GM18861 (cell line): Measurements from ENCODE around the gene DOP1B.

Experiments
- ATAC-seq: cut with Tn5 transposase; IDR thresholded peaks from one replicate; pipeline ENCODE4 v1.9.1; 2021; ENCODE audit not compliant: unreplicated experiment

The DOP1B gene

GRCh38 chr21:36202726-36203602 lies 46.3 kb downstream of the DOP1B start:
- ATAC-seq, result no peak

DNA sequence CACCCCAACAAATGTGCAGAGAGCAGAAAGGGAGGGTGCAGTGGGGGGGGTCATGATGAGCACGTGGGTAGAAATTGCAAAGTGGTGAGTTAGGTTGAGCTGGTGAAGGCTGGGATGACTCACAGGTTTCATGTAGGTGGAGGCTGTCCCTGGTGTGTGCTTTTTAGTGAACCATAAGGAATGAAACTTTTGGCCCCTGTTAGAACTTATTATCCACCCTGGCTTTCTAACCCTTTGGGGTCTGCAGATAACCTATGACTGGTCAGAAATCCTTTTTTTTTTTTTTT lies 46.9 kb downstream of the DOP1B start:
- ATAC-seq, result no peak

DNA sequence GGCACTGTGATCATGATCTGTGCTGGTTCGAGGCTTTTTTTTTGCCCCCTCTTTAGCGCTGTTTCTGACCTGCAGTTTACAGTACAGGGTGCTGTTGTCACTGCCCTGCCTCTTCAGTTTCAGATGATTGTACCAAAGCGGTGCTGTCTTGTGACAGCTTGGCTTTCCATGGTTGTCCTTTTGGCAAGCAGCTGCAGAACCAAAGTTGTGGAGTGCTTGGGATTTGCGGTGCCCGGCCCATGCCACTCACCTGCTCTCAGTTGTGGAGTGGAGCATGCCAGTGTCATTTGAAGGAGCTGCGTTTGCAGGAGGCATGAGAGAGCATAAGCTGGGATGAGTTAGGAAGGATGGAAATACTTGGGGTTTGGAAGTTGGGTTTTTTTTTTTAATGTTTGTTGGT lies 48.4 kb downstream of the DOP1B start:
- no peak for ATAC-seq

DNA sequence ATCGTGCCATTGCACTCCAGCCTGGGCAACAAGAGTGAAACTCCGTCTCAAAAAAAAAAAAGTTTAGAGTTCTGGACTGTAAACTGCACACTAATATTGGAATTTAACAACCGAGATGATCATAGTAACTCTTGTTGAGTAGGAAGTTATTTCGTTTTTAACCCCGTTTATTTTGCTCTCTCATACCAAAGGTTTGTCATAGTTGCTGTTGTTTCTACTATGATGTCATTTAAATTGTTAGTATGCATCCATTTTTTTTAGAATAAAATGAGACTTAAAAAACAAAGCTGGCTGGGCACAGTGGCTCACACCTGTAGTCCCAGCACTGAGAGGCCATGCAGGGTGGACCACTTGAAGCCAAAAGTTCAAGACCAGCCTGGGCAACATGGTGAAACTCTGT lies 49.3 kb downstream of the DOP1B start:
- ATAC-seq, result no peak
